Activated effector memory CD4-positive, alpha-beta T cell treated with Interleukin-2 at 50 U/mL for 16 hours (primary cell): ENCODE data around the gene JARID2.
"Not testable (repeated sequence)": the region's sequence is repeated elsewhere in the genome, so short reads cannot be mapped to it uniquely, and the experiment has no call there.

Source experiments
- DNase-seq: peaks from one replicate; pipeline ENCODE4 v3.0.0-alpha.2; 2020

Gene JARID2

GRCh38 chr6:15290962-15291704, 45.3 kb downstream of the JARID2 start:
- no peak for DNase-seq

DNA sequence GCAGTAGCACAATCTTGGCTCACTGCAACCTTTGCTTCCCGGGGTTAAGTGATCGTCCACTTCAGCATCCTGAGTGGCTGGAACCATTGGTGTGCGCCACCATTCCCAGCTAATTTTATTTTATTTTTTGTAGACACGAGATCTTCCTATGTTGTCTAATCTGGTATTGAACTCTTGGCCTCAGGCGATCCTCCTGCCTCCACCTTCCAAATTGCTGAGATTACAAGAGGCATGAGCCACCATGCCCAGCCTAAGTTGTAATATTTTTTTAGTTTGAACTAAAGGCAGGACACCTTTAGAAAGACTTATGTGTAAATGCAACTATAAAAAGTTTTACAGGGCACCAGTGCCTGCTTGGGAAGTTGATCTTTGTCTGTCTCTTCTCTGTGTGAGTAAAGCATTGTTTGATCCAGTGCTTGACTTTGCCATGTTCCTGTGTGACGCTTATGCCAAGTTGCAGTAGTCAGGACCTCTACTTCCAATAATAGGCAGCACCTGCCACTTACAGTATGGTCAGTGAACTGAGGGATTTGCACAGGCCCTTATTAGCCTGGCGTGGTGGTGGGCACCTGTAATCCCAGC, 46.9 kb downstream of the JARID2 start:
- no peak for DNase-seq

GRCh38 chr6:15293674-15294073, 47.8 kb downstream of the JARID2 start:
- no peak for DNase-seq

DNA sequence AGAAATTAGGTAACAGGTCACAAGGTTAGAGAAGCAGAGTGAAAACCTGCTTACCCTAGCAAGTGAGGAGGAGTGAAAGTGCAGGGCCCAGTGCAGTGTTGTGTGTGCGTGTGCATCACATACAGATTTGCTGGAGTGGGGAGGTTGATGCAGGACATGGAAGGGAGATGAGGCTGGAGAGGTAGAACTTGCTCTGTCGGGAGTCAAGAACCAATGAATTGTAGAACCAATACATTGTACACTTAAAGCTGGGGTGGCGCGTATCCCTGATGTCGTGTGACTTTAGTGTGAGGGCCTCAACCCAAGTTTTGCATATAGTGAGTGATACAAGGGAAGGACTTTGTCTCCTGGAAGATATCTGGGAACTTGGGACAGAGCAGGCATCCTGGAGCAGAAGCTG, 48.6 kb downstream of the JARID2 start:
- no peak for DNase-seq

GRCh38 chr6:15296249-15296648, 50.4 kb downstream of the JARID2 start:
- no peak for DNase-seq

GRCh38 chr6:15296735-15297134, 50.9 kb downstream of the JARID2 start:
- no peak for DNase-seq

DNA sequence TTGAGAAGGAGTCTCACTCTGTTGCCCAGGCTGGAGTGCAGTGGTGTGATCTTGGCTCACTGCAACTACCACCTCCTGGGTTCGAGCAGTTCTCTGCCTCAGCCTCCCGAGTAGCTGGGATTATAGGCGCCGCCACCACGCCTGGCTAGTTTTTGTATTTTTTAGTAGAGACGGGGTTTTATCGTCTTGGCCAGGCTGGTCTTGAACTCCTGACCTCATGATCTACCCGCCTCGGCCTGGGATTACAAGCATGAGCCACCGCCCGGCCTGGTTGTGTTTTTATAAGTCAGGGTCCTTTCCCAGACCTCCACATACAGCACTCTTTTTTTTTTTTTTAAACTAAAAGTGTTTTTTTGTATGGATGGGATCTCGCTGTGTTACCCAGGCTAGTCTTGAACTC, 51.3 kb downstream of the JARID2 start:
- not testable (repeated sequence) for DNase-seq

DNA sequence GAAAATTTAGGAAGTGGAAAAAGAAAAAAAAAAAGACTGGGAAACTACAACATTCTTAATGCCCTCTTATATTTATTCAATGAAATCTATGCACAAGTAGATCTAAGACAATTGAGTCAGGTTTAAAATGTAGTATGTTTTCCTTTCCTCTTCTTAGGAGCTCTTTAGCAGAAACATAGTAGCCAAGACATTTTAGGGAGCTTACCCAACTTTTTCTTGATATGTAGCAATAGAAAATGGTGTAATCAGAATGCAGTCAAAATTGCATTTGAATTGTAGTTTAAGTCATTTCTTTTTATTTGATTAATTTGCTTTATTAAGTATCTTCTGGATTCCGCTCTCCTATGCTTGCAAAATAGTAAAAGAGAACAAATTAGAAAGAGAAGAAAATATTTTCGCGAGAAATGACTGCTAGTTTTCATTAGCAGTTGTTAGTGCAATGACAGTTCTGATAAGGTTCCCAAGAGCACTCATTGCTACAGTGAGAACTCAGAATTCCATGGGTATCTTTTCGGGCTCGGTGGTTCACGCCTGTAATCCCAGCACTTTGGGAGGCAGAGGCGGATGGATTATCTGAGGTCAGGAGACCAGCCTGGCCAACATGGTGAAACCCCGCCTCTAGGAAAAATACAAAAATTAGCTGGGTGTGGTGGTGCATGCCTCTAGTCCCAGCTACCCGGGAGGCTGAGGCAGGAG, 52.2 kb downstream of the JARID2 start:
- DNase-seq: no peak

DNA sequence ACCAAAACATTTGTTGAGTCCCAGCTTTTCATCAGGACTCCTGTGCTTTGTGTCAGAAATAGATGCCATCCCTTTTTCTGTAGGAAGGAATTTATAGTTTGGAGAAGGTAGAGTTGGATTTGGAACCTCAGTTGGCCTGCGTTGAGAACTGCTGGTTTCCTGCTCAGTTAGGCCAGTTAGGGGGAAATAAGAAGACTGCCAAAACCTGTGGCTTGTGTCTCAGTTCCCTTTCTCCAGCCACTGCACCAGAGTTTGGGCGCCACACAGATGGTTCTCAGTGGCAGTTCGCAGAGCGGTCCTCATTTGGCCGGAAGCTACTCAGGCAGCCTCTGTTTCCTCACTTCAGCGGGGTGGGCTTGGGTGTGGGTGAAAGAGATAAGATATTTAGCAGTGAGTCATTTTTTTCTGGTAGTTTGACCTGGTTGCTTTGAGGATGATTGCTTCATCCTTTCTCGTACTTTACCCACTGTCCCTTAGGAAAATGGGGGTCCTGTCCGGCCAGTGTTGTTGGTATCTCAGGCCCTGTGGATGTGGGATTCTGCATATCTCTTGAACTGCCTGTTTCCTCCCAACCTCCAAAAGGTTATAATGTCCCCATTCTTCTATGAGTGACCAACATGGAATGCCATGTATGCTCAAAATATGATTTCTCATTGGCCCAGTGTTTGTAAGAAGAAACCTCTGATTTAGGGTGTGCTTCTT, 53.7 kb downstream of the JARID2 start:
- DNase-seq: no peak

DNA sequence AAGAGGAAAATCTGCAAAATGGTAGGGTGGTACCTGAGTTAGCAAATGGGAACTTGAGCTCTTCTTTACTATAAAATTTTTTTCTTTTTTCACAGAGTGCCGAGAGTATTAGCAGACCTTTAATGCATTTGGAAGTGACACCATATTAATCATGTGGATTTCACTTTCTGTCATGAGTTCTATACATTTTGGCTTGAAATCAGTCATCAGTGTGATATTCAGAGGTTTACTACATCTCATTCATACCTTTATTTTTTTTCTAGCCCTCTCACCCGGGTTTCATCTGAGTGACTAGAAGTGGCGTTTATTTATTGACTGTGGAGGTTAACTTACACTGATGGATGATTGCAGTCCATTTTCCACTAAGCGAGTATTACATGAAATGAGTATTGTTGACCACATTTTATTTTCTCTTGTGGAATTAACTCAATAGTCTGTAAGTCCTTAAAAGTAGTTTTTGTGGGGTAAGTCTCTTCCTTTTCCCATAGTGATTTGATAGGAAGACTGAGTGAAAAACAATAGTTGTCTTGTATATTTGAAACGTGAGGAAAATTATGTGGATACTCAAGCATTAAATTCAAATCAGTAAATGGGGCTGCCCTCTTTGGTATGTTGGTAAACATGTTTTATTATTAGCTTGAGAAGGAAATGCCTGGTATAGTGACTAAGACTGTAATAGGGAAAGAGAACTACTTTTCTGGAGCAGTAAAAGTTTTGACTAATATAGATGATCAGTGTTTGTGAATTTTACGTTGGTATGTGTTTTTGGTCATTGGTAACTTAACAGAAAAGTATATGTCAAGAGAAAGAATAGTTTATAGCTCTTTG, 55.5 kb downstream of the JARID2 start:
- no peak for DNase-seq

- no peak for DNase-seq
Observed at GRCh38 chr6:15303162-15303919, 57.5 kb downstream of the JARID2 start.

DNA sequence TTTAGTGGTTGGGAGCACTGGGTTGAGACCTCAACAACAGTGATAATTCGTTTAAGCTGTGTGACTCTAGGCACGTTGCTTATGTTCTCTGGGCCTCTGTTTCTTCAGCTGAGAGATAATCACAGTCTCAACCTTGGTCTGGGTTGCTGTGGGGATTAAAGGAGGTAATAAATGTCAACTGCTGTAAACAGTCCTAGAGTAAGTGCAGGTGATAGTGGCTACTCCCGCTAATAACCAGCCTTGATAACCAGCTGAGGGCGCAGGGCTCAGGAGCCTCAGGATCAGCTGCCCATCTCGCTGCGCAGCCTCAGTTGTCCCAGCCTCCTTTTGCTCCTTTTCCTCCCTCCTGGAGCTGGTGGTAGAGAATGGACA, 58.0 kb downstream of the JARID2 start:
- DNase-seq: no peak

DNA sequence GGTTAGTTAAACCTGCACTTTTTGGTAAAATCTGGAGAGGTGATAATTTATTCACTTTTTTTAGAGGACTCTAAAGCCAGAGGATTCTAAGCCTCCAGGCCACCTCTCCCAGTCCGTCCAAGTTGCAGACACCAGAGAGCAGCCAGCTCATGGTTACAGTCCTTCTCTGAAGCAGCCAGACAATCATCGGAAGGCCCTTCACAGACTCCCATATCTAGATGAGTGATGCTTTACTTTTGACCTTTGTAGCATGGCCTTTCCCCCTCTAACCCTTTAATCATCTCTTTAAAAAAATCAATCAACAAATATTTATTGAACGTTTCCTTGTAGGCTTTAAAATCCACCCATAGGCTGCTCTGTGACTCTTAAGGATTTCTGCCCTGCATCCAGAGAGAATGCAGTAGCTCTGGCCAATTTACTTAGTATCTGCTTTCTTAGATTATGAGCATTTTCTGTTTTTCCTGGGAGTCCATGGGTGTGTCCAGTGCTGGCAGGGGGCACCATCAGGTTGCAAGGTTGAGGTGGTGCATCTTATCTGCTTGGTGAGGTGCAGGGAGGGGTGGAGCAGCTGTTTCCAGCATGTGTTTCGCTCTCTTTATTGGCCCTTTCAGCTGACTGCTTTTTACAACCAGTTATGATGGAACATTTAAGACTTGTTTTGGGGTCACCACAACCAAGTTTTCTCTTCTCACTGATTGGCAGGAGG, 58.6 kb downstream of the JARID2 start:
- DNase-seq: no peak

DNA sequence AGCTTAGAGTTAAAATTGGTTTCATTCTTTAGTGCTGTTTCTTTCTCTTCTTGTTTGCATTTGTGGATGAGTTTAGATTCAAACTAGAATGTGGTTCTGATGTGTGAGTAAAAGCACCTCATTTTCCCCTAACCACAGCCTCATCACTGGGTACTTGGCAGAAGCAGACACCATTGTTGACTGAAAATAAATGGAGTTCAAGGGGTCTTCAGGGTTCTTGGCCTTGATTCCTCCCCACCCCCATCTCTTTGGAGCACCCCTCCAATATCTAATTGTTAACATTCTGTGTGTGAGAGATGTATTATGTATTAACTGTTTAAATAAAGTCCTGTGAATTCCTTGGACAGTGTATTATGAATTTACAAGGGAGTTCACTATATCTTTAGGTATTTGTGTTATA, 59.6 kb downstream of the JARID2 start:
- no peak for DNase-seq

GRCh38 chr6:15305909-15306308, 60.0 kb downstream of the JARID2 start:
- no peak for DNase-seq

- no peak for DNase-seq
Observed at GRCh38 chr6:15308435-15309213, 62.8 kb downstream of the JARID2 start.

DNA sequence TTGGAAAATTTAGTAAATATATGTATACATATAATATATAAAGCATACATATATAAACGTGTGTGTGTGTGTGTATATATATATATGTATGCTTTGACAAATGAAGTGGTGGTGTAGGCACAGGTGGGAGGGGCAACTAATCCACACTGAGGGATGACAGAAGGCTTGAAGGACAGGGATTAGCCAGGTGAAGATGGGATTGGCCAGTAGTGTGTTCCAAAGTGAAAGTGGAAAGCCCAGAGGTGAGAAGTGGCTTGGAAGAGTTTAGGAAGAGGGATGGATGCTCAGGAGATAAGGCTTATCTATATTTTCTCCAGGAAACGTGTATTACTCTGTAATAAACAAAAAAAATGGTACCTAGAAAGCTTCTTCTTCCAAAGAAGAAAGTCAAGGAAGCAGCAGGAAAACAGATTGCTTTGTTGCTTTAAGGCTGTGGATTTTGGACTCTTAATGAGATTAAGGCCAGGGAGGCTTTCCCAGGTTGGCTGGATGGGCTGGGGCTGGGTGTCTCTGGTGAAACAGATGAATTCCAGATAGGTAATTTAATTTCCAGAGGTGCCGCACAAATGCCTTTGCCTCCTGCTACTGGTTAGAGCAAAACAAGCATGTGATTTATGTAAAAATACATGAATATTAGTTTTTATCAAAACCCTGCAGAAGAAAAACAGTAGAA, 63.9 kb downstream of the JARID2 start:
- DNase-seq: no peak

DNA sequence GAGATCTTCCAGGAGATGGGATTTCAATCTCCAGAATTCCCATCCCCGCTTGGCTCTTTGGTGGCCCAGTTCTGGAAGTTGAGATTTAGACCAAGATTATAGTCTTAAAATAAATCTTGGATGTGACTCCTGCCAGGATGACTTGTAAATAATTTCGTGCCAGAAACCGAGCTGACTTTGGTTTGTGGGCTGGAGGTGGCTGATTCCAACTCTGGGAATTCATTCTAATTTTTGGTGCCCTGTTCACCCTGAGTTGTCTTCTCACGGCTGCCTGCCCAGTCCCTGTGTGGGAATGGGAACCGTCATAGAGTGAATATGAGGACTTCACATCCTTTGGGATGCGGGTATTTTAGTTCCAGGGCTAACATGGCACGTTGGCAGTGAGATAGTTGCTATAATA, 64.8 kb downstream of the JARID2 start:
- DNase-seq: no peak

DNA sequence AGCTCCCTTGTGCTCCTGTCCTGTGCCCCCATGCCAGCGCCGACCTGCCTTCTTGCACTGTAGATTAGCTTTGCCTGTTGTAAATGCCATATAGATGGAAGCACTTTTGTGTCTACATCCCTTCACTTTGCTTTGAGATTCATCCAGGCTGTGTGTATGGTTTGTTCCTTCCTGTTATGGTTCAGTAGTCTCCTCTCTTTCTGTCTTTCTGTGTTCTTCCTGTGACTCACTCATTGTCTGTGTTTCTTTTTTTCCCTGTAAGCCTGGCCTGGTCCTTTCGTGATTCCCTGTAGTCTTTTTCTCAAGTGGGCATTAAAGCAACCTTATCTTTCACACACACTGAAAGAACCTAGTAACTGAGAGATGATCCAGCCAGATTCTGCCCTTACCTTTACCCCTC, 66.6 kb downstream of the JARID2 start:
- DNase-seq: no peak

- DNase-seq: no peak
Observed at GRCh38 chr6:15313367-15313766, 67.5 kb downstream of the JARID2 start.
